ENCODE measurements around the gene NUP93.

Gene NUP93

GRCh38 chr16:56891685-56892084 is 161.8 kb downstream of the NUP93 start:
- Histone ChIP-seq H3K27ac (ENCODE audit: poor library complexity, severe bottlenecking) (no peak overlapping the region), H3K36me3 (ENCODE audit: low read depth) (no peaks in the 10 kb centered on the region), H3K9me3 (ENCODE audit: severe bottlenecking) (no peaks in the 10 kb centered on the region), H3K4me3 (ENCODE audit: severe bottlenecking) (no peak overlapping the region), H3K27me3 (ENCODE audit: insufficient read depth, poor library complexity, severe bottlenecking) (no peaks in the 10 kb centered on the region), H3K4me1 (ENCODE audit: insufficient read depth, poor library complexity, severe bottlenecking) (no peaks in the 10 kb centered on the region)
- ATAC-seq (ENCODE audit: low read depth) (no peak), DNase-seq (ENCODE audit: low spot score) (no peak)
- TF ChIP-seq, protein P1, sequence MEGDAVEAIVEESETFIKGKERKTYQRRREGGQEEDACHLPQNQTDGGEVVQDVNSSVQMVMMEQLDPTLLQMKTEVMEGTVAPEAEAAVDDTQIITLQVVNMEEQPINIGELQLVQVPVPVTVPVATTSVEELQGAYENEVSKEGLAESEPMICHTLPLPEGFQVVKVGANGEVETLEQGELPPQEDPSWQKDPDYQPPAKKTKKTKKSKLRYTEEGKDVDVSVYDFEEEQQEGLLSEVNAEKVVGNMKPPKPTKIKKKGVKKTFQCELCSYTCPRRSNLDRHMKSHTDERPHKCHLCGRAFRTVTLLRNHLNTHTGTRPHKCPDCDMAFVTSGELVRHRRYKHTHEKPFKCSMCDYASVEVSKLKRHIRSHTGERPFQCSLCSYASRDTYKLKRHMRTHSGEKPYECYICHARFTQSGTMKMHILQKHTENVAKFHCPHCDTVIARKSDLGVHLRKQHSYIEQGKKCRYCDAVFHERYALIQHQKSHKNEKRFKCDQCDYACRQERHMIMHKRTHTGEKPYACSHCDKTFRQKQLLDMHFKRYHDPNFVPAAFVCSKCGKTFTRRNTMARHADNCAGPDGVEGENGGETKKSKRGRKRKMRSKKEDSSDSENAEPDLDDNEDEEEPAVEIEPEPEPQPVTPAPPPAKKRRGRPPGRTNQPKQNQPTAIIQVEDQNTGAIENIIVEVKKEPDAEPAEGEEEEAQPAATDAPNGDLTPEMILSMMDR (IDR thresholded peaks at IDR 0.05; ENCODE audit: poor library complexity, severe bottlenecking): no peak

- H3K9me3 ChIP-seq (ENCODE audit: severe bottlenecking): no peaks in the 10 kb centered on the region
- H3K36me3 ChIP-seq (ENCODE audit: low read depth): no peaks in the 10 kb centered on the region
- ATAC-seq (ENCODE audit: low read depth) (no peak), DNase-seq (ENCODE audit: low spot score) (no peak)
- no peaks in the 10 kb centered on the region for H3K27me3 ChIP-seq (ENCODE audit: insufficient read depth, poor library complexity, severe bottlenecking)
- H3K4me1 ChIP-seq (ENCODE audit: insufficient read depth, poor library complexity, severe bottlenecking): no peaks in the 10 kb centered on the region
- no peak overlapping the region for H3K27ac ChIP-seq (ENCODE audit: poor library complexity, severe bottlenecking)
- TF ChIP-seq, protein P1 (IDR thresholded peaks at IDR 0.05; ENCODE audit: poor library complexity, severe bottlenecking): no peak
- no peak overlapping the region for H3K4me3 ChIP-seq (ENCODE audit: severe bottlenecking)
These were observed 162.8 kb downstream of the NUP93 start for GRCh38 chr16:56892705-56893104.

- DNase-seq (ENCODE audit: low spot score) (no peak), ATAC-seq (ENCODE audit: low read depth) (no peak)
- no peak overlapping the region for H3K4me3 ChIP-seq (ENCODE audit: severe bottlenecking)
- no peaks in the 10 kb centered on the region for H3K36me3 ChIP-seq (ENCODE audit: low read depth)
- H3K27ac ChIP-seq (ENCODE audit: poor library complexity, severe bottlenecking): no peak overlapping the region
- TF ChIP-seq, protein P1 (IDR thresholded peaks at IDR 0.05; ENCODE audit: poor library complexity, severe bottlenecking): no peak
- H3K4me1 ChIP-seq (ENCODE audit: insufficient read depth, poor library complexity, severe bottlenecking): no peaks in the 10 kb centered on the region
- no peaks in the 10 kb centered on the region for H3K9me3 ChIP-seq (ENCODE audit: severe bottlenecking)
- H3K27me3 ChIP-seq (ENCODE audit: insufficient read depth, poor library complexity, severe bottlenecking): no peaks in the 10 kb centered on the region
These were observed 164.5 kb downstream of the NUP93 start for GRCh38 chr16:56894331-56894917.

- no peaks in the 10 kb centered on the region for H3K36me3 ChIP-seq (ENCODE audit: low read depth)
- H3K9me3 ChIP-seq (ENCODE audit: severe bottlenecking): no peaks in the 10 kb centered on the region
- no peak for DNase-seq (ENCODE audit: low spot score)
- TF ChIP-seq, protein P1 (IDR thresholded peaks at IDR 0.05; ENCODE audit: poor library complexity, severe bottlenecking): no peak
- H3K4me1 ChIP-seq (ENCODE audit: insufficient read depth, poor library complexity, severe bottlenecking): no peaks in the 10 kb centered on the region
- no peak overlapping the region for H3K27ac ChIP-seq (ENCODE audit: poor library complexity, severe bottlenecking)
- H3K27me3 ChIP-seq (ENCODE audit: insufficient read depth, poor library complexity, severe bottlenecking): no peaks in the 10 kb centered on the region
- no peak overlapping the region for H3K4me3 ChIP-seq (ENCODE audit: severe bottlenecking)
- ATAC-seq (ENCODE audit: low read depth): no peak
These were observed 165.9 kb downstream of the NUP93 start for GRCh38 chr16:56895813-56896212.

GRCh38 chr16:56896244-56896643 is 166.3 kb downstream of the NUP93 start:
- no peaks in the 10 kb centered on the region for H3K27me3 ChIP-seq (ENCODE audit: insufficient read depth, poor library complexity, severe bottlenecking)
- H3K9me3 ChIP-seq (ENCODE audit: severe bottlenecking): no peaks in the 10 kb centered on the region
- H3K4me3 ChIP-seq (ENCODE audit: severe bottlenecking): no peak overlapping the region
- H3K4me1 ChIP-seq (ENCODE audit: insufficient read depth, poor library complexity, severe bottlenecking): no peaks in the 10 kb centered on the region
- ATAC-seq (ENCODE audit: low read depth) (no peak), DNase-seq (ENCODE audit: low spot score) (no peak)
- TF ChIP-seq, protein P1 (IDR thresholded peaks at IDR 0.05; ENCODE audit: poor library complexity, severe bottlenecking): no peak
- H3K36me3 ChIP-seq (ENCODE audit: low read depth): no peaks in the 10 kb centered on the region
- H3K27ac ChIP-seq (ENCODE audit: poor library complexity, severe bottlenecking): no peak overlapping the region

Measured in RWPE2 (cell line).